ENCODE results near the gene TRMT2A.

GRCh38 chr22:20088263-20088648, 28.8 kb downstream of the TRMT2A start:
- TF ChIP-seq, protein P1, sequence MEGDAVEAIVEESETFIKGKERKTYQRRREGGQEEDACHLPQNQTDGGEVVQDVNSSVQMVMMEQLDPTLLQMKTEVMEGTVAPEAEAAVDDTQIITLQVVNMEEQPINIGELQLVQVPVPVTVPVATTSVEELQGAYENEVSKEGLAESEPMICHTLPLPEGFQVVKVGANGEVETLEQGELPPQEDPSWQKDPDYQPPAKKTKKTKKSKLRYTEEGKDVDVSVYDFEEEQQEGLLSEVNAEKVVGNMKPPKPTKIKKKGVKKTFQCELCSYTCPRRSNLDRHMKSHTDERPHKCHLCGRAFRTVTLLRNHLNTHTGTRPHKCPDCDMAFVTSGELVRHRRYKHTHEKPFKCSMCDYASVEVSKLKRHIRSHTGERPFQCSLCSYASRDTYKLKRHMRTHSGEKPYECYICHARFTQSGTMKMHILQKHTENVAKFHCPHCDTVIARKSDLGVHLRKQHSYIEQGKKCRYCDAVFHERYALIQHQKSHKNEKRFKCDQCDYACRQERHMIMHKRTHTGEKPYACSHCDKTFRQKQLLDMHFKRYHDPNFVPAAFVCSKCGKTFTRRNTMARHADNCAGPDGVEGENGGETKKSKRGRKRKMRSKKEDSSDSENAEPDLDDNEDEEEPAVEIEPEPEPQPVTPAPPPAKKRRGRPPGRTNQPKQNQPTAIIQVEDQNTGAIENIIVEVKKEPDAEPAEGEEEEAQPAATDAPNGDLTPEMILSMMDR (IDR thresholded peaks at IDR 0.05) = no peak
- no peak for TF ChIP-seq POLR2A (IDR thresholded peaks at IDR 0.05)
